HL-60/S4 treated with phorbol 12-myristate 13-acetate at 8.2 ng/mL for 4 days and 3 days (cell line): ENCODE data around the gene RAB3D.
"Not testable (repeated sequence)": the region's sequence is repeated elsewhere in the genome, so short reads cannot be mapped to it uniquely, and the experiment has no call there.

ENCODE experiments used
- in situ Hi-C: fragments of 300-500 bp; cut with MboI; formaldehyde crosslinking; loops from 2 replicates; pipeline ENCODE4 v1.15.0; 2022; ENCODE audit warnings: low sequenced_read_pairs

Gene RAB3D, protein sequence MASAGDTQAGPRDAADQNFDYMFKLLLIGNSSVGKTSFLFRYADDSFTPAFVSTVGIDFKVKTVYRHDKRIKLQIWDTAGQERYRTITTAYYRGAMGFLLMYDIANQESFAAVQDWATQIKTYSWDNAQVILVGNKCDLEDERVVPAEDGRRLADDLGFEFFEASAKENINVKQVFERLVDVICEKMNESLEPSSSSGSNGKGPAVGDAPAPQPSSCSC

DNA sequence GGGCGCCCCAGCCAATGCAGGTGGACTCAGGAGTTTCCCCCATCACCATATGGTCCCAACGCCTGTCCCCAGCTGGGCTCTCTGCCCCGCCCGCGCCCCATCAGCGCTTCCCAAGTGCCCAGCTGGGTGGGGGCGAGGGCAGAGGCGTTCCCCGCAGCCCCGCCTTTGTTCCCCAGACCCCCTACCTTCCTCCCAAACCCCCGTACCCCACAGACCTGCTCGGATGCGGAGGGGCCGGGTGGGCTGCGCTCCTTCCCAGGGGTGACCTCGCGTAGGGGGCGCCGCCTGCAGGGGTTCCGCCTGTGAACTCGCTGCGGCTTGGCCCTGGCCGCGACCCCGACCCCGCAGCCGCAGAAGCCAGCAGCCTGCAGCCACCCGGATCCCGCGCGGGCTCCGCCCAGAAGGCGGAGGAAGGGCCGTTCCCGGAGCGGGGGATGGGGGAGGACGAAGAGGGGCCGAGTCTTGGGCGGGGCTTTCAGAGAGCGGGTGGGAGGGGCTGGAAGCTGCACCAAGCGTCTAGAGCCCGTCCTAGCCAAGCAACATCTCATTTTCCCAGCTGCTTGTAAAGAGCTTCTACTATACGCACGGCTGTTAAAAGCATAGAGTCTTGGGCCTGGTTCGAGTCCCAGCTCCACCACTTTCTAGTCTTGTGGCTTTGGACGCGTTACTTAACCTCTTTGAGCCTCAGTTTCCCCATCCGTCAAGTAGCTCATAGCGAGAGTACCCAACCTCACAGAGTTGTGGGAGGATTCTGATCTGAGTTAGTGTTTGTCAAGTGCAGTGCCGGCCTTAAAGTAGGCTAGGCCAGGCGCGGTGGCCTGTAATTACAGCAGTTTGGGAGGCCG lies at the start of gene RAB3D:
Gene RAB3D, minus strand, starts transcription at position 404 of the 845 bp plus-strand sequence. CDS start 2,258 bp downstream, outside the sequence.
- in situ Hi-C loops = no loop called here

DNA sequence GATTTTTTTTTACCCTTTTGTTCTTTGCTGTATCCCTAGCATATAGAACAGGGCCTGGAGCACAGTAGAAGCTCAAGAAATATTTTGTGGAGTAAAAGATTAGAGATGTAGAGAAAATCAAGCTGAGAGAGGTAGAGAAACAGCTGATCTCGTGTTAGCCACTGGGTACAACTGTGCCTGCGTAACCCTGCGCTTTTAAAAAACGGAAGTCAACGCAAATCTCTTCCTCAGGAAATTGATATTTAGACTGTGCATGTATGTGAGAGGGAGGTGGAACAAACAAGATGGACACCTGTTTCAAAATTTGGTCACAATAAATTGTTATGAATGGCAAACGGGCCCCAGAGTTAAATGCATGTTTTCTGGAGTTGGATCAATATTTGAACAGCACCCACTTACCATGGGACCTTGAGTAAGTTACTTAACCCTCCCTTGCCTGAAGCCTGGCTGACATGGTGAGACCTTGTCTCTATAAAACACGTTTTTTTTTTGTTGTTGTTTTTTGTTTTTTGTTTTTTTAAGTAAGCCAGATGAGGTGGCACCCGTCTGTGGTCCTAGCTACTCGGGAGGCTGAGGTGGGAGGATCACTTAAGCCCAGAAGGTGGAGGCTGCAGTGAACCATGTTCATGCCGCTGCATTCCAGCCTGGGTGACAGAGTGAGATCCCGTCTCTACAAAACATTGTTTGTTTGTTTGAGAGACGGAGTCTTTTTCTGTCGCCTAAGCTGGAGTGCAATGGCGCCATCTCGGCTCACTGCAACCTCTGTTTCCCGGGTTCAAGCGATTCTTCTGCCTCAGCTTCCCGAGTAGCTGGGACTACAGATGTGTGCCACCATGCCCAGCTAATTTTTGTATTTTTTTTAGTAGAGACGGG lies 47.9 kb upstream of the RAB3D start:
- in situ Hi-C loops = no loop called here

DNA sequence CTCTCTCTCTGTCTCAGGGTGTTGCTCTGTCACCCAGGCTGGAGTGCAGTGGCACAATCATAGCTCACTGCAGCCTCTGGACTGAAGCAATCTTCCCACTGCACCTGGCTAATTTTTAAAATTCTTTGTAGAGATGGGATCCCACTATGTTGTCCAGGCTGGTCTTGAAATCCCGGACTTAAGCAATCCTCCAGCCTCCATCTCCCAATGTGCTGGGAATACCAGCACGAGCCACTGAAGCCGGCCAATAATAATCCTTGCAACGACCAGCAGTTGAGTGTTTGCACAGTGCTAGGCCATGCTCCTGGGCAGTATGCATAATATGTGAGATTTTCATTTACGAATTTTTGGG lies 45.3 kb upstream of the RAB3D start:
- in situ Hi-C loops = no loop called here

DNA sequence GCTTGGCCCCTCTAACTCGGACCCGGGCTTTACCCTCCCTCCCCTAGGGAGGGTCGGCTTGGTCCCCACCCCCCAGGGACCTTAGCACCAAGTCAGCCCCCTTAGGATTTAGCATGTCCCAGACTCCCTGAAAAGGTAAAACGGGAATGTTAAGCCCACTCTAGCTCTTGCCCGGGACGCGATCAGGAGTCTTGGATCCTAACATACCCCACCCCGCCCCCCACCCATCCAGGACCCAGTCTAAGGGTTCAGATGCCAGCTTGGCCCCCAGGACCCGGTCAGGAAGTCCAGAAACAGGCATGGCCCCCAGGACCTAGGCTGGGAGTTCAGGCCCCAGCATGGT lies 44.2 kb upstream of the RAB3D start:
- in situ Hi-C loops = no loop called here

DNA sequence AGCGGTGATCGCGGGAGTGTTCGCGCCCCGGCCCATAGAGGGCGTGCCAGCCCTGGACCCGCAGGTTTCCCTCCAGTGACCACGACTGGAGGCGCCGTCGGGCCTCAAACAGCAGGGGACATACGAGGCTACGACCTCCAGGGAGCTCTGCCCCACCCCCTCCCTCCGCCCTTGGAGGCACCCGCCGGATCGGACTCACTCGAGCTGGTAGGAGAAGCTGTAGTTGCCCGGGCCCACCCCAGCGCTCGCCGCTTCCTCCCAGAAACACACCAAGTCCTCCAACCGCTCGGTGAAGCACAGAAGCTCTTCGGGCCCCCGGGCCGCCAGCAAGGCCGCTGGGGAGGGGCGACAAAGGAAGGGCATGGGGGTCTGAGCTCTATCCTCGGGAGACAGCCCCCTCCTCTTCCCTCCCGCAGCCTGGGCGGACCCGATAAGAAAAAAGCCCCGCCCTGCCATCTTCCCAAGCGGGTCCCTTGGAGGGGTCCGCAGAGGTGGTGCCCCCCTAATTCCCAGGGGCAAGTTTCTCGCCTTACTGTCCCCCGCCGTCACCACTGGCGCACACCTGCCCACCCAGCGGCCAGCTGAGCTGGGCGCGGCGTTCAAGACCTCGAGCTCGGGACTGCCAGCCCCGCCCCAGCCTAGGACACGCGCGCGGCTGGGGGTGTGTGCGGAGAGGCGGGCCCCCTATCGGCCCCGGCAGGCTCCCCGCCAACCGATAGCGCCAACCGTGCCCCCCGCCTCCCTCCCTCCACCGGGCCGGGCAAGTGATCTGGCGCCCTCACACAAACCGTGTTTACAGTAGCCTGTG lies 43.6 kb upstream of the RAB3D start:
- in situ Hi-C loops = no loop called here

DNA sequence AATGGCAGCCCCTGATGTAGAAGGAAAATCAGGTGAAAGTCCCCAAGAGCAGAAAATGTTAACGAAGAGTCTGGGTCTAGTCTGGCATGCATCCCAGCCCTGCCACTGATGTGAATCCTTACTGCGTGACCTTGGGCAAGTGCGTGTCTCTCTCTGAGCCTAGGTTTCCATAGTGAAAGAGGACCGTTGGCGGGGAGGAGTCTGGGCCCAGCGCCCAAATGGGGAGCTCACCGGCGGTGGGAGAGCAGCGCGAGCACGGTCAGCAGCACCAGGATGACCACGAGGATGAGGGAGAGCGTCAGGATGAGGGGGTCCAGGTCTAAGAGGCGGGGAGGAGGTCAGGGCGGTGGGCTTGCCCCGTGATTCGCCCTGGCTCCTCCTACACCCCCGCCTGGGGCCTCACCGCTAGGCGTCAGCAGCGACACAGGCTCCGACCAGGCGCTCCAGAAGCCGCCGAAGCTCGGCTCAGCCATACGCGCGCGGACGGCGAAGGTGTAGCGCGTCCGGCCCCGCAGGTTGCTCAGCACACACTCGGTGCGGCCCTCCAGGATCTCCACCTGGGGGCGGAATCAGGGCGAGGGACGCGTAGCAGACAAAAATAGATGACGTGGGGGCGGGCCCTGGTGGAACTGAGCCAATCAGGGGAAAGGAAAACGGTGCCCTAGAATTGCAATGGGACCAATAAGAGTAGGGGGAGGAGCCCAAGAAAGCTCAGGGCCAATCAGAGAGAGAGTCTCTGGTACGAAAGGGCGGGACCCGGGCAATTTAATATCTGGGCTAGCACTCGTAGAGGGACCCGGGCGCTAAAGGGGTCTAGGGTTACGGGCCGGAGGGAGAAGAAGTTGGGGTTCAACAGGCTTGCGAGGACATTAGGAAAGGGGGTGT lies 41.4 kb upstream of the RAB3D start:
- in situ Hi-C loops = no loop called here

DNA sequence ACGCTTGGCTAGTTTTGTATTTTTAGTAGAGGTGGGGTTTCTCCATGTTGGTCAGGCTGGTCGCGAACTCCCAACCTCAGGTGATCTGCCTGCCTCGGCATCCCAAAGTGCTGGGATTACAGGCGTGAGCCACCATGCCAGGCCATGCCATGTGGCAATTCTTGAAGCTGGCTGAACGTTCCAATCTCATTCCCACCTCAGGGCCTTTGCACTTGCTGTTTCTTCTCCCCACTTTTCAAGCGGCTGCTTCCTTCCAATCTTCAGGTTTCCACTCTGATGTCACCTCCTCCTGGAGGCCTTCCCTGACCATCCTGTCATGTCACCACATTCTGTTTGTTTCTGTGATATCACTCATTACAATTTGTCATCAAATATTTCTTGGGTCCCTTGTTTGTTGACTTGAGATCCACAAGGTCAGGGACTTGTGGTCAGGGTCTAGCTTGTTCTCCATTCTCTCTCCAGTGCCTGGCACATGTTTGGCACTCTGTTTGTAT lies 40.4 kb upstream of the RAB3D start:
- in situ Hi-C loops = no loop called here

DNA sequence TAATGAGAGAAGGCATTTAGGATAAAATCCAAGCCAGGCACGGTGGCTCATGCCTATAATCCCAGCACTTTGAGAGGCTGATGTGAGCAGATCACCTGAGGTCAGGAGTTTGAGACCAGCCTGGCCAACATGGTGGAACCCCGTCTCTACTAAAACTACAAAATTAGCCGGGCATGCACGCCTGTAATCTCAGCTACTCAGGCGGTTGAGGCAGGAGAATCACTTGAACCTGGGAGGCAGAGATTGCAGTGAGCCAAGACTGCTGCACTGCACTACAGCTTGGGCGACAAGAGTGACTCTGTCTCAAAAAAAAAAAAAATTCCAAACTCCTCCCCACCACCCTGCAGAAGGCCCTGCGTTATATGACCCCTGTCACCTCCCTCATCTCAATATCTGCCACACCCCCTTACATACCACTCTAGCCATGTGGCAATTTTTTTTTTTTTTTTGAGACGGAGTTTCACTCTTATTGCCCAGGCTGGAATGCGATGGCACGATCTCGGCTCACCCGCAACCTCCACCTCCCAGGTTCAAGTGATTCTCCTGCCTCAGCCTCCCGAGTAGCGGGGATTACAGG lies 39.9 kb upstream of the RAB3D start:
- in situ Hi-C loops = not testable (repeated sequence)

DNA sequence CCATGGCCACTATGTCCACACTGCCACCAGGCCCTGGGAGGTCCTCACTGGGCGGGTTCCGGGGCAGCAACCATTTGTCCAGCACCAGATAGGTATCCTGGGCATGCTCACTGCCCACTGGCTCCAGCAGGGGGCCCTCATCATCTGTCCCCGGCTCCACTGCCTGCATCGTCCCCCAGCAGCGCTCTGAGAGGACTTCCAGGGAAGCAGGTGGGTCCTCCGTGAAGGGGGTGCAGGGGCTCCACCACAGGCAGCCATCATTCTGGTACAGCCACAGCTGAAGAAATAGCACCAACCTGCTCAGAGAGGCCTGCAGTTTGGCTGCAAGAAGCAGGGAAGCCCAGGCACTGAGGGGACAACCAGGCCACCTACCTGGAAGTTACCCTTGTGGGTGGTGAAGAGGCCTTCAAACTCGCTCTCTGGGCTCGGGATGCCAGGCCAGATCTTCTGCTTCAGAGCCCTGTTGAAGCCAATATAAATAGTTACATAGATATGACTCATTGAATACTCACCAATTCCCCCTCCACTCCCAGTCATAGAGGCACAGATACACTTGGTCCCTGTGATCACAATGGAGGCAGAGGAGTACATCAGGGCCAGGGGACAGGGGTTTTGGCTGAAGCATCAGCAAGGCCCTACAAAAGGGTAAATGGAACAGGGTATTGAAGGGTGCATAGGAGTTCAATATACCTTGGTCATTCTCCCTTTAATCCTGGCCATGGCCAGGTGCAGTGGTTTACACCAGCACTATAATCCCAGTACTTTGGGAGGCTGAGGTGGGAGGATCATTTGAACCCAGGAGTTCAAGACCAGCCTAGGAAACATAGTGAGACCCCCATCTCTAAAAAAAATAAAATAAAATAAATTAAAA lies 39.1 kb upstream of the RAB3D start:
- in situ Hi-C loops = no loop called here

DNA sequence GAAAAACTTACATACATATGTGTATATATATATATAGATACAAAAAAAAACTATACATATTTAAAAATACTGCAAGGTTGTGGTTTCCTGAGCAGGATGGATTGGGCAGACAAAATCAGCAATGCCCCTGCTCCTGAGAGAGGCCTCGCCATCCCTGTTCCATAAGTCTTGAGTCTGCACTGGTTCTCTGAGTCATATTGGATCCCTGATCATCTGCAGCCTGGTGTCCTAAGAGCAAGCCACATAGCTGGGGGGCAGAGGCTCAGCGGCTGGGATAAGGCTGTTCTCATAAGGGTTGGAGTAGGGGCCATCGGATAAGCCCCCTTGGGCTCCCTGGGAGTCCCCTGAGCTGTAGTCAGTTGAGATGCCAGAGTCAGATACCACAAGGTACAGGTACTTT lies 38.3 kb upstream of the RAB3D start:
- in situ Hi-C loops = no loop called here

DNA sequence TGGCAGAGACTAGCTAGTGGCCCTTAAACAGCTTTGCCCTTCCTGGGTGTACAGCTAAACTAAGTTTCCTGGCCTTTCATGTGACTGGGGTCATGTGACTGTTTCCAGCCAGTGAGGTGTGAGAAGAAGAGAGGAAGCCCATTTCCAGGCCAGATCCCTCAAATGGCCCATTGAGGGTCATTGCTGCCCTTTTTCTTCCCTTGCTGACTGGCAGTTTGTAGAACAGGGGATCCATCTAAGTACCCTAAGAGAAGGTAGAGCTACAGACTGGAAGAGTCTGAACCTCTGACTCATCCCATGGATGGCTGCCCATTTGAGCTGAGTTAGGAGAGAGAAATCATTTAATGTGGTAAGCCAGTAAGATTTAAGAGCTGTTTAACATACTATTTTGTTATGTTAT lies 37.8 kb upstream of the RAB3D start:
- in situ Hi-C loops = no loop called here

DNA sequence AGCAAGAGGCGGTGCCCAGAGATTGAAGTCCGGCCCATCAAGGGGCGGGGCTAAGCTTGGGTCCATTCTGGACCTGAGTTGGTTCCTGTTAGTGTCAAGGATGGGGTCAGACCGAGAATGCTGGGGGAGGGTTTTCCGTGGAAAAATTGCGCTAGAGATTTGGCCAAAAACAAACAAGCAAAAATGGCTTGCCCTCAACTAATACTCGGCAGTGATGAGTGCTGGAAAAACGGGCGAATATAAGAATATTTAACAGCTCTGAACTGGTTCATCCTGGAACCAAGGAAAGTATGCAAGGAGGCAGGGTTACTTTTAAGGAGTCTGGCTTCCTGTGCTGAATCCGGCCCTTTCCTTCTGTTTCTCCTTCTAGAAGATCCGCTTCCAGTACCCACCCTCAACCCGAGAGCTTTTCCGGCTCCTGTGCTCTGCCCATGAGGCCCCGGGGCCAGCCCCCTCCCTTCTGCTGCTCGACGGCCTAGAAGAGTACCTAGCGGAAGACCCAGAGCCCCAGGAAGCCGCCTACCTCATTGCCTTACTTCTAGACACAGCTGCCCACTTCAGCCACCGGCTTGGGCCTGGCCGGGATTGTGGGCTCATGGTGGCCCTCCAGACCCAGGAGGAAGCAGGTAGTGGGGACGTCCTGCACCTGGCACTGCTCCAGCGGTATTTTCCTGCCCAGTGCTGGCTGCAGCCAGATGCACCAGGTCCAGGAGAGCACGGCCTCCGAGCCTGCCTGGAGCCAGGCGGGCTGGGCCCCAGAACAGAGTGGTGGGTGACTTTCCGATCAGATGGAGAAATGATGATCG lies 35.9 kb upstream of the RAB3D start:
- in situ Hi-C loops = no loop called here

DNA sequence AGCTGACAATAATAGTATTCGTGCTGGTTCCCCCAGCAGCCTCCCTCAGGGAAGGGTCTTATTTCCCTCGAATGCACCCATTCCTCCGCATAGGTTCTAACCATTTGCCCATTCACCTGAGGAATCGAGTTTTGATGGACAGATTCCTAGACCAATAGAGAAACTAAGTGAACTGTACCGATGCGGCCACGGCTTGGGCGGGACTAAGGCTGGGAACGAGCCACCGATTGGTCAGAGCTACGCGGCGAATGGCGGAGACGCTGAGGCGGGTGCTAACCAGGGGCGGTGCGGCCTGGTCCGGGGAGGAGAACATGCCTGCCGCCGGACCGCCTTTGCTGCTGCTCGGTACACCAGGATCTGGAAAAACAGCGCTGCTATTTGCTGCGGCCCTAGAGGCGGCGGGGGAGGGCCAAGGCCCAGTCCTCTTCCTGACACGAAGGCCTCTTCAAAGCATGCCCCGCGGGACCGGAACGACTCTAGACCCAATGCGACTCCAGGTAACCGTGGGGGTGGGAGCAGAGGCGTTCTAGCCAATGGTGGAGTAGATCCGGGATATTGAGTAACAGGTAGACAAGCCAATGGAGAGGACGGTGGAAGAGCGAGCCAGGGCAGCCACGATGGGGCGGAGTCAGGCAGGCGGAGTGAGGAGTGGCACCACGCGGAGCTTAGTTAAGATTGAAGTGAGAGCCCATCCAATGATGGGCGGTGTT lies 35.1 kb upstream of the RAB3D start, which contains the start of gene SWSAP1:
Gene SWSAP1, plus strand, starts transcription at position 234 of the 710 bp plus-strand sequence. Its CDS starts 15 bp downstream, at position 249.
- in situ Hi-C loops = no loop called here

DNA sequence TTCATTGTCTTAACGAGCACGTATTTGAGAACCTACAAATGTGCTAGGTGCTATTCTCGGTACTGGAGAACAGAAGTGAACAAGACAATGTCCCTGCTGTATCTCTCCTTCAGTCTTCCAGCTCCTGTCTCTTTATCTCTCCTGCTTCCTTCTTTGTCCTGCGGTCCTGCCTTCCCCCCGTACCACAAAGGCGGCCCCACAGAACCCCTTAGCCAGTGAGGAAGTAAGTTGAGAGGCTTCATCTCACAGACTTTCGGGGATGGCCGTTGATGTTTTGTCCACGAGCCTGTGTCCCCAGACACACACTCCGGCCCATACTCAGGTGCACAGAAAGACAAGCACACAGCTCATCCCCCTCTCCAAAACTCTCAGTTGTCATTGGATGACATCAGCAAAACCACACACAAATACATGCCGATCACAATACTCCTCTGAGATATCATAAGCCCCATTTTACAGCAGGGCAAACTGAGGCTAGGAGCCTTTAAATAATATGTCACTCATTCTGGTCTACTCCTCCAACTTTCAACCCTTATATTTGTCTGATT lies 34.5 kb upstream of the RAB3D start:
- in situ Hi-C loops = no loop called here

DNA sequence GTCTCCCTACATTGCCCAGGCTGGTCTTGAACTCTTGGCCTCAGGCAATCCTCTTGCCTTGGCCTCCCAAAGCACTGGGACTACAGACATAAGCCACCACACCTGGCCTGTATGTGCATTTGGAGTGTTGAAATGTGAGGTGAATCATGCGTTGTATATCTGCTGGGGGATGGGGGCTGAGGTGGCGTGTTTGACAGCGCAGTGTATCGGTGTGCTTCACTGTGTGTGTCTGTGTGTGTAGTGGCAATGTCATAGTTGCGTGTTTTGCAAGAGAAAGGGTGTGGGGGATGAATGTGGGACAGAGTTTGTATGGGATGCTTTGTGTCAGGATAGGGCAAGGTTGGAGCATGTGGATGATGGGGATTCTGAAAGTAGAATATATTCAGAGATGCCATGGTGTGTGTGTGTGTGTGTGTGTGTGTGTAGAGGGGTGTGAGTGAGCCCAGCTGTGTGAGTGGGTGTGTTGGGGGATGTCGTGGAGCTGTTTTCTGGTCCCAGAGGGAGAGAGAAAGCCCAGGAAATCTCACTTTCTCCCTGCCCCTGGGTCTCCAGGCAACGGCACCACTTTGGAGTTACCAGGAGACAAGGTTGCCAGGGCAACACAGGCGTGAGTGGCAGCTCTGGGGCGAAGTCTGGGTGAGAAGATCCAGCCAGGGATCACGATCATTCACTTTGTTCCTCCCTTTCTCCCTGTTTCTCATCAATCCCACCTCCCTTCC lies 33.9 kb upstream of the RAB3D start:
- in situ Hi-C loops = no loop called here

DNA sequence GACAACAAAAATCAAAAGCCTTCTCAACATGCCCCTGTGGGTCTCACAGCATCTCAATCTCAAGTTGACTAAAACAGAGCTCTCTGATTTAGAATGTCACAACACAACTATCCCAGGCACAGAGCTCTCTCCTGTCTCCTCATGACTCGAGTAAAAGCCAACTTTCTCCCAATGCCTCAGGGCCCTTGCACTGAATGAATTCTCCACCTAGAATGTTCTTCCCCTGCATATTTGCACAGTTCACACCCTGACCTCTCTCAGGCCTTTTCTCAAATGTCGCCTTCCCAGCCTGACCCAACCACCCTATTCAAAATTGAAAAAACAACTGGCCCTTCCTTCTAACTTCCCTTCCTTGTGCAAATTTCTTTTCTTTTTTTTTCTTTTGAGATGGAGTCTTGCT lies 31.3 kb upstream of the RAB3D start:
- in situ Hi-C loops = no loop called here
